ENCODE measurements around the gene CACNA1A.

DNA sequence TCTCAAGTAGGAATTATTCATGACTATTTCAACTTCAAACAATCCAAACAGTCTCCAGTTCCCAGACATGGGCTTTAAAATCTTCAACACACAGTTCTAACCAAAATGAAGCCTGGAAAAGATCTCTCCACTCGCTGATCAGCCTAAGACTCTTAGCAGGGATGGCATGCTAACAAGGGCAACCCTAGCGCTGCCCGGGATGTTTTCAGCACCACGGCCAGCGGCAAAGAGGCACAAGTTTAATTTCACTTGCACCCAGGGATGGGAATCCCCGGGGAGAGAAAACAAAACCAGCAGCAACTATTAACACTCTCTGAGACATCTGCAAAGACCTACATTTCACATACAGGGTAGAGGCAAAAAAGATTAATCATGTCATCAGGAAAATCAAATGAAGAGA, 43.0 kb downstream of the CACNA1A start:
- TF ChIP-seq POLR2A (IDR thresholded peaks at IDR 0.05; ENCODE audit: low read depth, low read length) (no peak), POLR2AphosphoS5 (IDR thresholded peaks at IDR 0.05; ENCODE audit: low read depth, low read length) (no peak)
